IgD-negative memory B cell (primary cell): Measurements from ENCODE around the gene RTN4IP1. TPM values are rescaled to one million over a fixed set of nuclear protein-coding genes. Genes with fewer than 3 reads are reported as not detected.
"Not testable (repeated sequence)": the region's sequence is repeated elsewhere in the genome, so short reads cannot be mapped to it uniquely, and the experiment has no call there.

Experiments
- H3K27ac Mint-ChIP-seq, 3 donors: one replicate each; pipeline ENCODE4 v1.8.0; 2020 to 2022; ENCODE audit warnings: mild to moderate bottlenecking in 3 of 3, mixed read lengths in 3 of 3, moderate library complexity in 1 of 3
- H3K27me3 Mint-ChIP-seq: one replicate; pipeline ENCODE4 v1.8.0; 2021; ENCODE audit warnings: mixed read lengths
- H3K36me3 Mint-ChIP-seq: one replicate; pipeline ENCODE4 v1.8.0; 2020; ENCODE audit warnings: mild to moderate bottlenecking, mixed read lengths
- H3K4me1 Mint-ChIP-seq, 3 donors: one replicate each; pipeline ENCODE4 v1.8.0; 2020 to 2022; ENCODE audit warnings: mixed read lengths in 3 of 3, mild to moderate bottlenecking in 1 of 3
- H3K4me3 Mint-ChIP-seq, 4 donors: one replicate each; pipeline ENCODE4 v1.8.0; 2020 to 2022; ENCODE audit warnings: mild to moderate bottlenecking in 4 of 4, mixed read lengths in 4 of 4, moderate library complexity in 3 of 4
- H3K9me3 Mint-ChIP-seq, 3 donors: one replicate each; pipeline ENCODE4 v1.8.0; 2020 to 2021; ENCODE audit warnings: mixed read lengths in 3 of 3, mild to moderate bottlenecking in 1 of 3
- polyA plus RNA-seq: library from polyadenylated mRNA; unstranded; fragments of 300-500 nt; fragmentation: Illumina TruSeq; gene quantifications from one replicate; pipeline ENCODE4 v1.2.3, GENCODE V29; 2021

The RTN4IP1 gene
- polyA plus RNA-seq, 1 donor from 2014 or later = 14.2 TPM

DNA sequence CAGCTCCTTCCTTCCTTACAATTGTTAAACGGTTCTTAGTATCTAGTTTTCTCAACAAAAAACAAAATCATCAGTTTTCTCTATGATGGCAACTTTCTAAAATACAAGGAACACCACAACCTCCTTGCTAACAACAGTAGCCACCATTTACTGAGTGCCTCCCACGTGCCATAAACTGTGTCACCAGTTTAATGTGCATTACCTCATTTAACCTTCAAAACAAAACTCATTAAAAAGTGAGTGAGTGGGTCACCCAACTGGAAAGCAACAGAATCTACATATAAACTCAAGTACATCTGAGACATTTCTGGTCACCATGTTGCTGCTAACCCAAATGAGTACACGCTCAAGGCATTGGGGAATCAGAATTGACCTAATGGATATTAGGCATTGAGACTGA lies 11.0 kb downstream of the RTN4IP1 start:
- peak overlapping the region in 1 of 3 donors; percentile 77 for H3K27ac Mint-ChIP-seq
- H3K27me3 Mint-ChIP-seq = no peaks in the 10 kb centered on the region
- peaks cover 16% of the 10 kb centered on the region for H3K36me3 Mint-ChIP-seq
- no peaks in the 10 kb centered on the region for H3K9me3 Mint-ChIP-seq
- no peak overlapping the region for H3K4me3 Mint-ChIP-seq
- H3K4me1 Mint-ChIP-seq = peaks cover 21 to 25% (median 23%) of the 10 kb centered on the region in 3 donors

DNA sequence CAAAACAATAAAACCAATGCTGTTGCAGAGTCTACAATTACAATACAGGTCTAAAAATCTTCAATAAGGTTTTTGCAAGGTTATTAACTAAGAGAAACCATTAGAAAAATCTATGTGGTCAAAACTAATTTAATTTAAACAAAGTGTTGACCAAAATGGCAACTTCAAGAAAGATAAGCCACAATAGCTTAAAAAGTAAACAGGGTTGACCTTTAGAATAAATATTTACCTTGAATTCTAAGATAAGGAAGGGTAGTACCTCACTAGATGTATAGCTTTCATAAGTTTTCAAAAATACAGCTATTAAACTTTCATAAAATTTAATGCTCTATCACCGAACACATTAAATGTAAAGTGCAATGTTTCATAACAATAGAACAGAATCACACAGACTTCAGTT lies 11.4 kb downstream of the RTN4IP1 start:
- Mint-ChIP-seq H3K27me3 (no peaks in the 10 kb centered on the region), H3K9me3 (no peaks in the 10 kb centered on the region), H3K4me1 (peaks cover 23 to 29% (median 28%) of the 10 kb centered on the region in 3 donors), H3K4me3 (no peak overlapping the region), H3K36me3 (peaks cover 17% of the 10 kb centered on the region), H3K27ac (no peak overlapping the region)

DNA sequence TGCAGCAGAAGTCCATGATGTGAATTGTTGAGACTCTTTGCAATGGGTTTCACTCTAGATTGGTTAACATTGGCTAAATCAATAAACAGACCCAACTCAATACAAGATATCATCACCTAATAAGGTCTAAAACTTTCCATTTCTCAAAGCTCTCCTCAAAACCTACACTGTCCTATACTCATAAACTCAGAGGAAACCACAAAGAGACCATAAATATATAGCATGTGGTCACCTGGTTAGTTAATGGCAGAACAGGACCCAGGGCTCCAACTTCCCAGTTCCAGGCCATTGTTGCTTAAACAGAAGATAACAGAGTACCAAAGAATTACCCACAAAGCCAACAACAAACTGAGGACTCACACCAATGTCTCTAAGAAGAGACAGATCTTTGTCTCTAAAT lies 12.0 kb downstream of the RTN4IP1 start:
- Mint-ChIP-seq H3K27me3 (no peaks in the 10 kb centered on the region), H3K4me1 (peaks cover 23 to 33% (median 32%) of the 10 kb centered on the region in 3 donors), H3K27ac (peak overlapping the region in 1 of 3 donors; percentile 76), H3K9me3 (no peaks in the 10 kb centered on the region), H3K36me3 (peaks cover 13% of the 10 kb centered on the region), H3K4me3 (no peak overlapping the region)

- Mint-ChIP-seq H3K27me3 (no peaks in the 10 kb centered on the region), H3K36me3 (peaks cover 13% of the 10 kb centered on the region), H3K4me1 (peaks cover 24 to 36% (median 33%) of the 10 kb centered on the region in 3 donors), H3K4me3 (peak overlapping the region in 2 of 4 donors; percentile 3 to 74), H3K27ac (peak overlapping the region; percentile 3 to 76 (median 41)), H3K9me3 (no peaks in the 10 kb centered on the region)
These were observed 14.6 kb downstream of the RTN4IP1 start for GRCh38 chr6:106614592-106615257.

DNA sequence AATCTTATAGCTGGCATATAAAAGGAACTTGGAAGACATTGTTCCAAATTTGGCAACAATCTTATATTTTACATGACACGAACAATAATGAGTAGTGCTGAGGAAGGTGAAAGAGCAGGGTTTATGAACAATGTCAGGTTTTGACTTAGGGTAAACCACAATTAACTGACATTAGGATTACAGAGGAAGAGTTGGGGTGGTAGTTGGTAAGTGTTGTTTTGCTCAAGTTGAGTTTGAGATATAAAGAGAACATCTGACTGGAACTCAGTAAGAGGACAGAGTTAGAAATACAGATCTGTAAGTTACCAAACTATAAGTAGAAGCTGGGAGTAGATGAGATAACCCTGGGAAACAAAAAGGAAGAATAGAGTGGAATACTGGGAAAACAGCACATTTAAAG lies 15.1 kb downstream of the RTN4IP1 start:
- Mint-ChIP-seq H3K27ac (peak overlapping the region in 2 of 3 donors; percentile 3 to 41), H3K4me1 (peaks cover 27 to 40% (median 38%) of the 10 kb centered on the region in 3 donors), H3K27me3 (no peaks in the 10 kb centered on the region), H3K36me3 (peaks cover 13% of the 10 kb centered on the region), H3K9me3 (no peaks in the 10 kb centered on the region), H3K4me3 (peak overlapping the region in 2 of 4 donors; percentile 0 to 74)

DNA sequence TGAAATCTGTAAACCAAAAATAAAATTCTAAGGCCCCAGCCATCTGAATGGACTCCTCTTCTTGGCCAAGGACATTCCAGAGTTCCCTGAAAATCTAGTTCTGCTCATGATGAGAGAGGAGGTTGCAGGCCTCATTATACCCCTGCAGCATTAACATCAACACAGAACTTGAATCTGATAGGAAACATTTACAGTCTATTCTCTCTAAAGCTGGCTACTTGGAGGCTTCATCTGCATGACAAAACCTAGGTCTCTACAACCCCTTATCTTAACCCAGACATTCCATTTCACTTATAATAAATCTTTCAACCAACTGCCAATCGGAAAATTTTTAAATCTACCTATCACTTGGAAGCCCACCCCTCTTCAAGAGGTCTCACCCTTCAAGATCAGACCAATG lies 15.7 kb downstream of the RTN4IP1 start:
- H3K4me3 Mint-ChIP-seq = peak overlapping the region in 1 of 4 donors; percentile 50
- H3K27me3 Mint-ChIP-seq = no peaks in the 10 kb centered on the region
- H3K9me3 Mint-ChIP-seq = no peaks in the 10 kb centered on the region

GRCh38 chr6:106612671-106613416 lies 16.5 kb downstream of the RTN4IP1 start:
- no peaks in the 10 kb centered on the region for H3K9me3 Mint-ChIP-seq
- H3K4me3 Mint-ChIP-seq = peak overlapping the region in 1 of 4 donors; percentile 56
- H3K36me3 Mint-ChIP-seq = peaks cover 8% of the 10 kb centered on the region
- peaks cover 32 to 44% (median 44%) of the 10 kb centered on the region in 3 donors for H3K4me1 Mint-ChIP-seq
- peak overlapping the region in 1 of 3 donors; percentile 56 for H3K27ac Mint-ChIP-seq
- no peaks in the 10 kb centered on the region for H3K27me3 Mint-ChIP-seq

More for the DNA sequence above, 15.7 kb downstream of the RTN4IP1 start:
- Mint-ChIP-seq H3K36me3 (peaks cover 13% of the 10 kb centered on the region), H3K27ac (no peak overlapping the region), H3K4me1 (peaks cover 29 to 43% (median 40%) of the 10 kb centered on the region in 3 donors)

DNA sequence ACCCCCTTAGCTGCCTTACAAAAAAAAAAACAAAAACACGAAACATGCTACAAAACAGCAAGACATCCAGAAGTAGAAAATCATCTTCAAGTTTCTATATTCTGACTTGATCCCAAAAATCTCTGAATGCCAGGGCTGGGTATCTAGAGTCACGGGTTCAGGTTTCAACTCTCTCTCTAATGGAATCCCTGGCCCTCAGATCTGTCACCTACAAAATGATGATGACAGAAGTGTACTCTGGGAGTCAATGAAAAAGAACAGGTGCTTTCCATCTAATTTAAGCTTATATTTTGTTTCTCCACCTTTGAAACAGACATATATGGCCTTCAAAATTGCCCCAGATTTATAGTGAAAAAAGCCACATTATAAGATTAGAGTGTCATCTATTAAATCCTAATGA lies 18.3 kb downstream of the RTN4IP1 start:
- Mint-ChIP-seq H3K27ac (peak overlapping the region in 1 of 3 donors; percentile 55), H3K4me1 (peaks cover 28 to 51% (median 47%) of the 10 kb centered on the region in 3 donors), H3K27me3 (no peaks in the 10 kb centered on the region), H3K9me3 (no peaks in the 10 kb centered on the region), H3K36me3 (peaks cover 6% of the 10 kb centered on the region), H3K4me3 (no peak overlapping the region)

GRCh38 chr6:106609699-106610098 lies 19.6 kb downstream of the RTN4IP1 start:
- H3K9me3 Mint-ChIP-seq = no peaks in the 10 kb centered on the region
- H3K4me3 Mint-ChIP-seq = peak overlapping the region in 1 of 4 donors; percentile 65
- no peaks in the 10 kb centered on the region for H3K27me3 Mint-ChIP-seq
- peaks cover 11% of the 10 kb centered on the region for H3K36me3 Mint-ChIP-seq
- H3K4me1 Mint-ChIP-seq = peaks cover 25 to 45% (median 42%) of the 10 kb centered on the region in 3 donors
- H3K27ac Mint-ChIP-seq = peak overlapping the region in 1 of 3 donors; percentile 2

- peaks cover 16 to 30% (median 29%) of the 10 kb centered on the region in 3 donors for H3K4me1 Mint-ChIP-seq
- no peak overlapping the region for H3K27ac Mint-ChIP-seq
- H3K36me3 Mint-ChIP-seq = peaks cover 10% of the 10 kb centered on the region
- no peaks in the 10 kb centered on the region for H3K9me3 Mint-ChIP-seq
- H3K4me3 Mint-ChIP-seq = no peak overlapping the region
- no peaks in the 10 kb centered on the region for H3K27me3 Mint-ChIP-seq
These were observed 21.1 kb downstream of the RTN4IP1 start for GRCh38 chr6:106608080-106608668.

DNA sequence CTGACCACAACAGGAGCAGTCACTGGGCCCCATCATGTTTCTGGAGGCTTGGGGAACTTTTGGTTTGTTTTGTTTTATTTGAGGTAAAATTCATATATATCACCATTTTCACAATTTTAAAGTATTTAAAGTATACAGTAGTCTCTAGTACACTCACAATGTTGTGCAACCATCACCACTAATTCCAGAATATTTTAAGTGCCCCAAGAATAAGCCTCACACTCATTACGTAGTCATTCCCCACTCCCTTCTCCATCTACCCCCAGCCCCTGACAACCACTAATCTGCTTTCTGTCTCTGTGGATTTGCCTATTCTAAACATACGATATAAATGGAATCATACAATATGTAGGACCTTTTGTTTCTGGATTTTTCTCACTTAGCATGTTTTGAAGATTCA lies 29.0 kb downstream of the RTN4IP1 start:
- Mint-ChIP-seq H3K4me1 (peaks cover 0 to under 1% (median 0%) of the 10 kb centered on the region in 3 donors), H3K4me3 (no peak overlapping the region), H3K9me3 (no peaks in the 10 kb centered on the region), H3K27ac (no peak overlapping the region), H3K36me3 (peaks cover 19% of the 10 kb centered on the region), H3K27me3 (no peaks in the 10 kb centered on the region)

- H3K36me3 Mint-ChIP-seq = peaks cover 17% of the 10 kb centered on the region
These were observed 29.9 kb downstream of the RTN4IP1 start for GRCh38 chr6:106599440-106599839.

GRCh38 chr6:106591111-106591825 lies 38.0 kb downstream of the RTN4IP1 start:
- Mint-ChIP-seq H3K4me3 (no peak overlapping the region), H3K27ac (no peak overlapping the region), H3K4me1 (peaks cover 1 to 5% (median 4%) of the 10 kb centered on the region in 3 donors), H3K9me3 (no peaks in the 10 kb centered on the region), H3K27me3 (no peaks in the 10 kb centered on the region), H3K36me3 (peaks cover 22% of the 10 kb centered on the region)

More at GRCh38 chr6:106599440-106599839, 29.9 kb downstream of the RTN4IP1 start:
- H3K4me3 Mint-ChIP-seq = no peak overlapping the region
- peaks cover 0 to 3% (median 0%) of the 10 kb centered on the region in 3 donors for H3K4me1 Mint-ChIP-seq
- no peaks in the 10 kb centered on the region for H3K9me3 Mint-ChIP-seq
- no peak overlapping the region for H3K27ac Mint-ChIP-seq
- H3K27me3 Mint-ChIP-seq = no peaks in the 10 kb centered on the region

DNA sequence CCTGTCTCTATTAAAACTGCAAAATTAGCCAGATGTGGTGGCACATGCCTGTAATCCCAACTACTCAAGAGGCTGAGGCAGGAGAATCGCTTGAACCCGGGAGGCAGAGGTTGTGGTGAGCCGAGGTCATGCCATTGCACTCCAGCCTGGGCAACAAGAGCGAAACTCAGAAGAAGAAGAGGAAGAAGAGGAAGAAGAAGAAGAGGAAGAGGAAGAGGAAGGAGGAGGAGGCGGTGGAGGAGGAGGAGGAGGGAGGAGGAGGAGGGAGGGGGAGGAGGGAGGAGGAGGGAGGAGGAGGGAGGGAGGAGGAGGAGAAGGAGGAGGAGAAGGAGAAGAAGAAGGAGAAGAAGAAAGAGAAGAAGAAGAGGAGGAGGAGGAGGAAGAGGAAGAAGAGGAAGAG lies 40.4 kb downstream of the RTN4IP1 start:
- Mint-ChIP-seq H3K4me1 (peaks cover 1 to 11% (median 4%) of the 10 kb centered on the region in 3 donors), H3K36me3 (peaks cover 22% of the 10 kb centered on the region)
- H3K4me3 Mint-ChIP-seq, H3K27ac Mint-ChIP-seq, H3K27me3 Mint-ChIP-seq, H3K9me3 Mint-ChIP-seq: not testable (repeated sequence)
